GM19467 (cell line): ENCODE data around the gene IGFALS.

Experiments
- ATAC-seq: cut with Tn5 transposase; IDR thresholded peaks from one replicate; pipeline ENCODE4 v1.9.1; 2021; ENCODE audit warnings: mild to moderate bottlenecking, moderate library complexity; ENCODE audit not compliant: unreplicated experiment

The IGFALS gene

GRCh38 chr16:1793578-1794220 is at the start of gene IGFALS:
IGFALS (minus strand) TSS chr16:1793705; CDS start chr16:1793652, 53 bp downstream.
- ATAC-seq: no peak

GRCh38 chr16:1839554-1839953 is 46.0 kb upstream of the IGFALS start:
- ATAC-seq: no peak

- ATAC-seq: no peak
Measured at GRCh38 chr16:1834096-1834495, 40.6 kb upstream of the IGFALS start.

GRCh38 chr16:1832838-1833454 is 39.4 kb upstream of the IGFALS start:
- no peak for ATAC-seq

GRCh38 chr16:1831186-1832075 is 37.9 kb upstream of the IGFALS start:
- ATAC-seq: no peak

GRCh38 chr16:1830213-1830612 is 36.7 kb upstream of the IGFALS start:
- ATAC-seq: no peak

- ATAC-seq: no peak
Measured at GRCh38 chr16:1828645-1829410, 35.3 kb upstream of the IGFALS start.

GRCh38 chr16:1826691-1827573 is 33.4 kb upstream of the IGFALS start, which contains the start of the genes FAHD1 and HAGH:
FAHD1 (plus strand) TSS chr16:1827206; CDS start chr16:1827239, 33 bp downstream.
HAGH (minus strand) TSS chr16:1826825; CDS start chr16:1826787, 38 bp downstream.
- peak; percentile 78 for ATAC-seq

GRCh38 chr16:1825864-1826690 is 32.6 kb upstream of the IGFALS start:
- ATAC-seq: peak; percentile 48

GRCh38 chr16:1825381-1825863 is 31.9 kb upstream of the IGFALS start:
- no peak for ATAC-seq

GRCh38 chr16:1823821-1824220 is 30.3 kb upstream of the IGFALS start:
- no peak for ATAC-seq

- no peak for ATAC-seq
Measured at GRCh38 chr16:1822801-1823200, 29.3 kb upstream of the IGFALS start.

GRCh38 chr16:1821861-1822611 is 28.5 kb upstream of the IGFALS start:
- ATAC-seq: no peak

GRCh38 chr16:1820946-1821290 is 27.4 kb upstream of the IGFALS start:
- ATAC-seq: no peak

- no peak for ATAC-seq
Measured at GRCh38 chr16:1820096-1820945, 26.8 kb upstream of the IGFALS start.

GRCh38 chr16:1819611-1820010 is 26.1 kb upstream of the IGFALS start:
- no peak for ATAC-seq

GRCh38 chr16:1818873-1819525 is 25.5 kb upstream of the IGFALS start:
- no peak for ATAC-seq
